CD4-positive, alpha-beta memory T cell (primary cell): Measurements from ENCODE around the gene ZNF423. TPM values are rescaled to one million over a fixed set of nuclear protein-coding genes. Genes with fewer than 3 reads are reported as not detected.

ENCODE experiments used
- CTCF ChIA-PET: fragments of 350-600 bp; sonication (Branson Sonifier 250); formaldehyde crosslinking; loops from one replicate; lab custom pipeline; 2021; ENCODE audit warnings: inconsistent platforms; ENCODE audit not compliant: partially characterized antibody; lab: Charles Lee
- POLR2A ChIA-PET: fragments of 350-600 bp; sonication (Branson Sonifier 250); formaldehyde crosslinking; loops from one replicate; lab custom pipeline; 2021; ENCODE audit not compliant: partially characterized antibody; lab: Charles Lee
- DNase-seq, 5 donors: peaks; one replicate each; pipeline versions ENCODE4 v3.0.0 to v3.0.0-alpha.2; 2020 to 2022; ENCODE audit warnings: mixed read lengths in 1 of 5
- H3K27ac ChIP-seq: one replicate; pipeline ENCODE4 v1.7.0; 2013; ENCODE audit warnings: low read depth, low read length
- H3K27me3 ChIP-seq: 2 replicates; pipeline ENCODE4 v1.7.0; 2013; ENCODE audit warnings: mild to moderate bottlenecking, low read length, moderate library complexity; ENCODE audit not compliant: insufficient read depth
- H3K36me3 ChIP-seq: 2 replicates; pipeline ENCODE4 v1.7.0; 2013; ENCODE audit warnings: mild to moderate bottlenecking, low read length, moderate library complexity; ENCODE audit not compliant: insufficient read depth
- H3K4me1 ChIP-seq: 2 replicates; pipeline ENCODE4 v1.7.0; 2013; ENCODE audit warnings: mild to moderate bottlenecking, low read length, moderate library complexity; ENCODE audit not compliant: insufficient read depth
- H3K4me3 ChIP-seq, 2 donors: one replicate each; pipeline ENCODE4 v1.7.0; 2013; ENCODE audit warnings: low read length in 2 of 2, mild to moderate bottlenecking in 1 of 2
- H3K9me3 ChIP-seq, 2 donors: one replicate each; pipeline ENCODE4 v1.7.0; 2013; ENCODE audit warnings: low read length in 2 of 2, control low read depth in 1 of 2; ENCODE audit not compliant: control insufficient read depth in 1 of 2
- H3K27ac Mint-ChIP-seq, 7 donors: one replicate each; pipeline ENCODE4 v1.8.0; 2020 to 2021; ENCODE audit warnings: mixed read lengths in 7 of 7, mild to moderate bottlenecking in 6 of 7, inconsistent platforms in 3 of 7, moderate library complexity in 3 of 7
- H3K27me3 Mint-ChIP-seq, 2 donors: one replicate each; pipeline ENCODE4 v1.8.0; 2020 to 2021; ENCODE audit warnings: mixed read lengths in 2 of 2
- H3K36me3 Mint-ChIP-seq, 2 donors: one replicate each; pipeline ENCODE4 v1.8.0; 2020 to 2021; ENCODE audit warnings: mixed read lengths in 2 of 2, inconsistent platforms in 1 of 2, mild to moderate bottlenecking in 1 of 2
- H3K4me1 Mint-ChIP-seq, 4 donors: one replicate each; pipeline ENCODE4 v1.8.0; 2020 to 2021; ENCODE audit warnings: mixed read lengths in 4 of 4, mild to moderate bottlenecking in 1 of 4
- H3K4me3 Mint-ChIP-seq, 8 donors: one replicate each; pipeline ENCODE4 v1.8.0; 2020 to 2021; ENCODE audit warnings: mixed read lengths in 8 of 8, mild to moderate bottlenecking in 7 of 8, moderate library complexity in 6 of 8, inconsistent platforms in 3 of 8
- H3K9me3 Mint-ChIP-seq, 8 donors: one replicate each; pipeline ENCODE4 v1.8.0; 2020 to 2021; ENCODE audit warnings: mixed read lengths in 8 of 8, mild to moderate bottlenecking in 5 of 8, inconsistent platforms in 3 of 8, moderate library complexity in 1 of 8
- intact Hi-C: fragments of 100-400 bp; cut with micrococcal nuclease; formaldehyde crosslinking; loops from one replicate; pipeline ENCODE4 v1.15.1; 2023
- polyA plus RNA-seq, 2 donors: library from polyadenylated mRNA; unstranded; fragments of 300-500 nt; fragmentation: Illumina TruSeq; gene quantifications; one replicate each; pipeline ENCODE4 v1.2.3, GENCODE V29; 2021
- total RNA-seq, 2 experiments: library from RNA; stranded (reverse); gene quantifications; one replicate each; pipeline ENCODE4 v1.2.3, GENCODE V29; 2021

ZNF423 gene
- total and polyA plus RNA-seq, 4 experiments from 2014 or later, result not detected

DNA sequence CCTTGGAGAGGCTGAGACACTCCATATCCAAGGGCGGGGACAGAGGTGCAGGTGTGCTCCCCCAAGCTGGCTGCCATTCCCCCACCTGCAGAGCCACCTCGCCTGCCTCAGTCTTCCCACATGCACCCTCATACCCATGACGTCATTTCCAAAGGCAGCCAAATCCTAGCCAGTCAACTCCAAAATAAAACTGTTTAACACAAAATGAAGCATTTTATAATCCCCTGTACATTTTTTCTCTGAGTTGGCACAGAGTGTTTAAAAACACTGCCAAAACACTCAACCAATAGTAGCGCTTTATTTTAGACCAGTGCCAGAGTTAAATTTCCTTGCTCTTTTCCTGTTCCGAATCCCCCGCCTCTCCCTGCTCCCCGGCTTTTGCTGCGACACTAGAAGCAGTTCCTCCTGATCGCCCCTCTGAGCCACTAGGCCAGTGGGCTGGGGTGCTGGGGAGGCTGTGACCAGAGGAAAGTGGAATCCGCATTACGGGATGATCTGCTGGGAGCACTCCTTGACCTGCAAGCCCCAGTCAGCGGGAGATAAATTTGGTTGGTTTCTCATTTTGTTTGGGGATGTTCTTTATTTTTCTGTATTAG lies 139.5 kb downstream of the ZNF423 start:
- no peak overlapping the region for H3K27ac Mint-ChIP-seq
- Histone ChIP-seq H3K4me3 (no peak overlapping the region), H3K27me3 (no peaks in the 10 kb centered on the region), H3K4me1 (no peaks in the 10 kb centered on the region), H3K9me3 (no peaks in the 10 kb centered on the region), H3K27ac (no peak overlapping the region), H3K36me3 (no peaks in the 10 kb centered on the region)
- no peaks in the 10 kb centered on the region for H3K4me1 Mint-ChIP-seq
- ChIA-PET CTCF (no interaction called here), POLR2A (no interaction called here)
- peaks cover 0 to 6% (median 0%) of the 10 kb centered on the region in 8 donors for H3K9me3 Mint-ChIP-seq
- peaks cover 0 to 4% of the 10 kb centered on the region in 2 donors for H3K27me3 Mint-ChIP-seq
- no peaks in the 10 kb centered on the region for H3K36me3 Mint-ChIP-seq
- intact Hi-C loops, result no loop called here
- no peak for DNase-seq
- no peak overlapping the region for H3K4me3 Mint-ChIP-seq

GRCh38 chr16:49713770-49714169 lies 142.1 kb downstream of the ZNF423 start:
- Mint-ChIP-seq H3K4me3 (no peak overlapping the region), H3K27me3 (peaks cover 0 to 2% of the 10 kb centered on the region in 2 donors), H3K4me1 (no peaks in the 10 kb centered on the region), H3K36me3 (no peaks in the 10 kb centered on the region), H3K27ac (no peak overlapping the region), H3K9me3 (peaks cover 0 to 6% (median 0%) of the 10 kb centered on the region in 8 donors)
- POLR2A ChIA-PET, result no interaction called here
- DNase-seq, result no peak
- Histone ChIP-seq H3K4me1 (no peaks in the 10 kb centered on the region), H3K4me3 (no peak overlapping the region), H3K9me3 (no peaks in the 10 kb centered on the region), H3K36me3 (no peaks in the 10 kb centered on the region), H3K27ac (no peak overlapping the region), H3K27me3 (no peaks in the 10 kb centered on the region)
- CTCF ChIA-PET, result no interaction called here
- intact Hi-C loops, result no loop called here

DNA sequence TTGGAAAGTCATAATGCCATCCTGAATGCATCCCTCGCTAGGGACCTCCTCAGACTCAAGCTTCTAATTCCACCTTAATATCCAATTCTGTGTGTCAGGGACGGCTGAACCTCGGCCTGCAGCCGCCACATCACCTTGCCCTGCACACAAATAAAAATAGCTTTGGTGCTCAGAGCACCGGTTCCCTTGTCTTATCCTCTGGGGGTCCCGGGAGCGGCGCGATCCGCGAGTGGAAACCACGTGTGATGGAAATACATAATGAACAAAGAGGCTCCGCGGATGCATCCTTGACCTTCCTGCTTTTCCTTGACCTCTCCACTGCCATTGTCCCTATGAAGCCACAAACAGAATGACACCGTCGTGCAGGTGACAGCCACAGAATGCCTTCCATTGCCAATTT lies 143.4 kb downstream of the ZNF423 start:
- H3K4me3 ChIP-seq, result no peak overlapping the region
- Mint-ChIP-seq H3K27ac (no peak overlapping the region), H3K4me1 (no peaks in the 10 kb centered on the region), H3K36me3 (no peaks in the 10 kb centered on the region), H3K4me3 (no peak overlapping the region), H3K9me3 (peaks cover 0 to 6% (median 0%) of the 10 kb centered on the region in 8 donors), H3K27me3 (peaks cover 2 to 3% of the 10 kb centered on the region in 2 donors)
- no peak for DNase-seq
- H3K36me3 ChIP-seq, result no peaks in the 10 kb centered on the region
- H3K27ac ChIP-seq, result no peak overlapping the region
- ChIA-PET CTCF (no interaction called here), POLR2A (no interaction called here)
- H3K4me1 ChIP-seq, result no peaks in the 10 kb centered on the region
- intact Hi-C loops, result no loop called here
- H3K27me3 ChIP-seq, result no peaks in the 10 kb centered on the region
- H3K9me3 ChIP-seq, result no peaks in the 10 kb centered on the region

GRCh38 chr16:49712106-49712505 lies 143.8 kb downstream of the ZNF423 start:
- ChIA-PET CTCF (no interaction called here), POLR2A (no interaction called here)
- Histone ChIP-seq H3K36me3 (no peaks in the 10 kb centered on the region), H3K9me3 (no peaks in the 10 kb centered on the region), H3K4me1 (no peaks in the 10 kb centered on the region), H3K27ac (no peak overlapping the region), H3K27me3 (no peaks in the 10 kb centered on the region), H3K4me3 (no peak overlapping the region)
- peaks cover 2 to 3% of the 10 kb centered on the region in 2 donors for H3K27me3 Mint-ChIP-seq
- H3K9me3 Mint-ChIP-seq, result peaks cover 0 to 6% (median 0%) of the 10 kb centered on the region in 8 donors
- H3K36me3 Mint-ChIP-seq, result no peaks in the 10 kb centered on the region
- intact Hi-C loops, result no loop called here
- H3K4me1 Mint-ChIP-seq, result no peaks in the 10 kb centered on the region
- H3K4me3 Mint-ChIP-seq, result no peak overlapping the region
- no peak for DNase-seq
- no peak overlapping the region for H3K27ac Mint-ChIP-seq

DNA sequence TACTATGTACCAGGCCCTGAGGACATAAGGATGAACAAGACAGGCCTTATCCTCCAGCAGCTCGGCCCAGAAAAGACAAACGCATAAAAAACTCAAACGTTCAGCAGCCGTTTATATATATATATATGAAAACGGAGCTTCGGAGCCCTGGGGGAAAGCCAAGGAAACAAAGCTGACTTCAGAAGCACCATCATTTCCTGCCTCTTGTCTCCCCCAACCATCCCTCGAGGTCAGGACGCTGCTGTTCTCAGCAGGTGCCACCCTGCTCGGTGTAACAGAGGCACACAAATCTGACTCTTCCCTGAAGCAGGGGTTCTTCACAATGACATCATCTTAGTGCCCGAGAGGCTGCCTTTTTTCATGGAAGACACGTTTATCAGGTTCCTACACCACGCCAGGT lies 146.9 kb downstream of the ZNF423 start:
- POLR2A ChIA-PET, result no interaction called here
- Histone ChIP-seq H3K27me3 (no peaks in the 10 kb centered on the region), H3K4me3 (no peak overlapping the region), H3K36me3 (no peaks in the 10 kb centered on the region), H3K27ac (no peak overlapping the region), H3K9me3 (no peaks in the 10 kb centered on the region), H3K4me1 (no peaks in the 10 kb centered on the region)
- CTCF ChIA-PET, result no interaction called here
- Mint-ChIP-seq H3K4me3 (no peak overlapping the region), H3K27me3 (peaks cover 3 to 4% of the 10 kb centered on the region in 2 donors), H3K4me1 (no peaks in the 10 kb centered on the region), H3K36me3 (no peaks in the 10 kb centered on the region), H3K27ac (no peak overlapping the region), H3K9me3 (peaks cover 0 to 9% (median 0%) of the 10 kb centered on the region in 8 donors)
- intact Hi-C loops, result no loop called here
- no peak for DNase-seq

- H3K27me3 Mint-ChIP-seq, result peaks cover 3 to 4% of the 10 kb centered on the region in 2 donors
- no peak overlapping the region for H3K27ac ChIP-seq
- ChIA-PET POLR2A (no interaction called here), CTCF (no interaction called here)
- H3K9me3 ChIP-seq, result no peaks in the 10 kb centered on the region
- no peak for DNase-seq
- no peak overlapping the region for H3K27ac Mint-ChIP-seq
- H3K36me3 Mint-ChIP-seq, result no peaks in the 10 kb centered on the region
- intact Hi-C loops, result no loop called here
- H3K4me1 ChIP-seq, result no peaks in the 10 kb centered on the region
- no peak overlapping the region for H3K4me3 Mint-ChIP-seq
- H3K9me3 Mint-ChIP-seq, result peaks cover 0 to 9% (median 0%) of the 10 kb centered on the region in 8 donors
- H3K36me3 ChIP-seq, result no peaks in the 10 kb centered on the region
- H3K4me1 Mint-ChIP-seq, result no peaks in the 10 kb centered on the region
- no peaks in the 10 kb centered on the region for H3K27me3 ChIP-seq
- H3K4me3 ChIP-seq, result no peak overlapping the region
Observed at GRCh38 chr16:49708491-49708890, 147.4 kb downstream of the ZNF423 start.

DNA sequence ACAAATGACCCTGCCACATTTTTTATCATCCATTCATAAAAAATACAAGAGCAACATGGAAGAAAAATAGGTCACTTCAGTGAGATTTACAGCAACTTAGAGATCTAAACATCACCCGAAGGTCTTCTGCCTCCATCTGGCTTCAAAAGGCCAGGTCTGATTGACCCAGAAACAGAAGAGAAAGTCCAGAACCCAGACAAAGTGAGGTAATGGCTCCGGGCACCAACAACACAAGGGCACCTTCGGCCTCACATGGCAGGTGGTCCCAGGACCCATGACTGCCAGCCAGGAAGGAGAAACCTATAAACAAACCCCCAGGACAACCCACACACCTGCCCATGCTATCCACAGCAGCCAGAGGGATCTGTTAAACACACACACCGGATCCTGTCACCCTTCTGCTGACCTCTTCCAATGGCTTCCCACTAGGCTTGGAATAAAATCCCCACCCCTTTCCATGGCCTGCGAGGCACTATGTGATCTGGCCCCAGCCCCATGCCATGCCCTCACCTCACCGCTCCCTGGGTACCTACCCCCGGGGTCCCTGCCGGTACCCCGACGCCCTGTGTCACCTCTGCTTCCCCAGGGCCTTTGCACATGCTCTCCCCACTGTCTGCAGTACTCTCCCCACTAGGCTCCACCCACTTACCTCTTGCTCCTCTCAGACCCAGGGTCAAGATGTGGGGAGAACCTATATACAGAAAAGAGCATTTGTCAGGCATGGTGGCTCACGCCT lies 149.1 kb downstream of the ZNF423 start:
- intact Hi-C loops, result no loop called here
- H3K4me1 Mint-ChIP-seq, result no peaks in the 10 kb centered on the region
- H3K9me3 ChIP-seq, result no peaks in the 10 kb centered on the region
- peaks cover 0 to 5% (median 0%) of the 10 kb centered on the region in 8 donors for H3K9me3 Mint-ChIP-seq
- H3K27me3 ChIP-seq, result no peaks in the 10 kb centered on the region
- no peaks in the 10 kb centered on the region for H3K36me3 Mint-ChIP-seq
- no peaks in the 10 kb centered on the region for H3K4me1 ChIP-seq
- ChIA-PET POLR2A (no interaction called here), CTCF (no interaction called here)
- DNase-seq, result no peak
- H3K27ac Mint-ChIP-seq, result no peak overlapping the region
- H3K36me3 ChIP-seq, result no peaks in the 10 kb centered on the region
- peaks cover 3 to 4% of the 10 kb centered on the region in 2 donors for H3K27me3 Mint-ChIP-seq
- H3K4me3 Mint-ChIP-seq, result no peak overlapping the region
- H3K27ac ChIP-seq, result no peak overlapping the region
- no peak overlapping the region for H3K4me3 ChIP-seq
